ENCODE data around the gene EVL.

DNA sequence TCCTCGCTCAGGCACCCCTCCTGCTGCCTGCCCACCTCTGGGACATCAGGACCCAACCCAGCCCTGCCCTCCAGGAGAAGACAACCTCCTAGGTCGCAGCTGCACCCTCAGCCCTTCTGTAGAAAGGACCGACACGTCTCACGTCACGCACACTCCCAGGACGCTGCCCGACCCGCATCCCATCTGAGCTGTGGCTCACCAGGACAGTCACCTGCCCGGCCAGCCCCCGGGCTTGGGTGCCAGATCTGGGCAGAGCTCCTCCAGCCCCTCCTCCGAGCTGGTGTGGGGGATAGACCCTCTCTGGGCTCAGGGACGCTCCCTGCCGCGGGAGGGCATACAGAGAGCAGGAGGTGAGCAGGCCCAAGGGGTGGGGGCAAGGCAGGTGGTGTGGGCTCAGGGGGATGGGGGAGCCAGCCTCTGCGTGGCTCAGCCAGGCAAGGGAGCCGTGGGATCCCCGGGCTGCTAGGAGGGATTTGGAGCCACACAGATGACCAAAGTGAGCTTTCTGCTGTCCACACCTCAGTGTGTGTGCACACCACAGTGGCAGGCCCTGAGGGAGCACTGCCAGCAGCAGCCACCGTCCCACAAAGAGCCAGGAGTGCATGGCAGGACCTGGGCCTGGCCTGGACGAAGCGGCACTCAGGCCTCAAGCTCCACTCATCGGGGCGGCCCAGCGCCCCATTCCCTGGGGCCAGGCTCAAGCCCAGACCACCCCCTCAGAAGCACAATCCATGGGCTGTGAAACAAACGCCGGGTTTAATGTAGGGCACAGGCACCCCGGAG, 80.7 kb downstream of the EVL start:
- TF ChIP-seq, protein P1, sequence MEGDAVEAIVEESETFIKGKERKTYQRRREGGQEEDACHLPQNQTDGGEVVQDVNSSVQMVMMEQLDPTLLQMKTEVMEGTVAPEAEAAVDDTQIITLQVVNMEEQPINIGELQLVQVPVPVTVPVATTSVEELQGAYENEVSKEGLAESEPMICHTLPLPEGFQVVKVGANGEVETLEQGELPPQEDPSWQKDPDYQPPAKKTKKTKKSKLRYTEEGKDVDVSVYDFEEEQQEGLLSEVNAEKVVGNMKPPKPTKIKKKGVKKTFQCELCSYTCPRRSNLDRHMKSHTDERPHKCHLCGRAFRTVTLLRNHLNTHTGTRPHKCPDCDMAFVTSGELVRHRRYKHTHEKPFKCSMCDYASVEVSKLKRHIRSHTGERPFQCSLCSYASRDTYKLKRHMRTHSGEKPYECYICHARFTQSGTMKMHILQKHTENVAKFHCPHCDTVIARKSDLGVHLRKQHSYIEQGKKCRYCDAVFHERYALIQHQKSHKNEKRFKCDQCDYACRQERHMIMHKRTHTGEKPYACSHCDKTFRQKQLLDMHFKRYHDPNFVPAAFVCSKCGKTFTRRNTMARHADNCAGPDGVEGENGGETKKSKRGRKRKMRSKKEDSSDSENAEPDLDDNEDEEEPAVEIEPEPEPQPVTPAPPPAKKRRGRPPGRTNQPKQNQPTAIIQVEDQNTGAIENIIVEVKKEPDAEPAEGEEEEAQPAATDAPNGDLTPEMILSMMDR (conservative IDR thresholded peaks at IDR 0.05; ENCODE audit: low read length): no peak
- TF ChIP-seq EZH2phosphoT487 (IDR thresholded peaks at IDR 0.05; ENCODE audit: borderline replicate concordance, low read depth, low read length): no peak
